GF-D8 (cell line): Measurements from ENCODE around the gene PRR13.

ENCODE experiments used
- DNase-seq: peaks from one replicate; lab custom pipeline; 2025; lab: John Stamatoyannopoulos, UW

The PRR13 gene

GRCh38 chr12:53493610-53494391 lies 52.3 kb downstream of the PRR13 start:
- no peak for DNase-seq
